Neuronal stem cell (in vitro differentiated cells): ENCODE data around the gene DMD.
A peak's percentile ranks its signal among the peaks of the same experiment; 100 is the strongest.

ENCODE experiments used
- DNase-seq: peaks from one replicate; pipeline ENCODE4 v3.0.0-alpha.2; 2013; ENCODE audit warnings: low spot score
- H2AFZ ChIP-seq: one replicate; pipeline ENCODE4 v1.6.1; 2013; ENCODE audit warnings: mild to moderate bottlenecking, low read length, inconsistent platforms
- H2AK5ac ChIP-seq: 2 replicates; pipeline ENCODE4 v1.6.1; 2013; ENCODE audit warnings: low read depth, mild to moderate bottlenecking, inconsistent platforms, low read length, moderate library complexity, mixed read lengths
- H2BK120ac ChIP-seq: 2 replicates; pipeline ENCODE4 v1.6.1; 2013; ENCODE audit warnings: low read depth, mild to moderate bottlenecking, inconsistent platforms, low read length, moderate library complexity, mixed read lengths
- H2BK12ac ChIP-seq: one replicate; pipeline ENCODE4 v1.6.1; 2013; ENCODE audit warnings: low read length, inconsistent platforms
- H2BK15ac ChIP-seq: 2 replicates; pipeline ENCODE4 v1.6.1; 2013; ENCODE audit warnings: mild to moderate bottlenecking, low read length, inconsistent platforms, mixed read lengths
- H2BK5ac ChIP-seq: one replicate; pipeline ENCODE4 v1.6.1; 2013; ENCODE audit warnings: inconsistent platforms, mild to moderate bottlenecking, low read length, moderate library complexity
- H3K14ac ChIP-seq: one replicate; pipeline ENCODE4 v1.6.1; 2013; ENCODE audit warnings: low read length, inconsistent platforms
- H3K18ac ChIP-seq: 2 replicates; pipeline ENCODE4 v1.6.1; 2013; ENCODE audit warnings: low read length, inconsistent platforms
- H3K23ac ChIP-seq: 2 replicates; pipeline ENCODE4 v1.6.1; 2013; ENCODE audit warnings: low read depth, mild to moderate bottlenecking, mixed read lengths, low read length, inconsistent platforms; ENCODE audit not compliant: poor library complexity
- H3K27ac ChIP-seq: replicated peaks from 3 replicates; pipeline ENCODE4 v1.5.1; 2013; ENCODE audit warnings: low read length, inconsistent platforms
- H3K27me3 ChIP-seq, 3 experiments: 2 replicates each; pipeline ENCODE4 v1.6.1; 2013; ENCODE audit warnings: low read length in 3 of 3, mild to moderate bottlenecking in 2 of 3, inconsistent platforms in 1 of 3, low read depth in 1 of 3, mixed read lengths in 1 of 3, moderate library complexity in 1 of 3; ENCODE audit not compliant: control insufficient read depth in 3 of 3, insufficient read depth in 3 of 3
- H3K36me3 ChIP-seq, 2 donors: replicated peaks in 1 of 2; 2 replicates each; pipeline ENCODE4 v1.6.1; 2013; ENCODE audit warnings: low read length in 2 of 2; ENCODE audit not compliant: control insufficient read depth in 2 of 2, insufficient read depth in 2 of 2
- H3K4ac ChIP-seq: 2 replicates; pipeline ENCODE4 v1.6.1; 2013; ENCODE audit warnings: inconsistent platforms, mild to moderate bottlenecking, low read length, moderate library complexity
- H3K4me1 ChIP-seq, 2 donors: 1 replicate in 1 of 2; 2 replicates in 1 of 2; pipeline ENCODE4 v1.6.1; 2013; ENCODE audit warnings: low read length in 2 of 2, low read depth in 1 of 2; ENCODE audit not compliant: control insufficient read depth in 2 of 2, insufficient read depth in 1 of 2
- H3K4me2 ChIP-seq: one replicate; pipeline ENCODE4 v1.6.1; 2013; ENCODE audit warnings: mild to moderate bottlenecking, low read length, inconsistent platforms; ENCODE audit not compliant: insufficient read depth, poor library complexity, severe bottlenecking
- H3K4me3 ChIP-seq, 2 donors: 2 replicates each; pipeline ENCODE4 v1.5.1; 2013; ENCODE audit warnings: low read length in 2 of 2, mild to moderate bottlenecking in 2 of 2, inconsistent platforms in 1 of 2, moderate library complexity in 1 of 2
- H3K79me1 ChIP-seq: one replicate; pipeline ENCODE4 v1.6.1; 2013; ENCODE audit warnings: low read depth, mild to moderate bottlenecking, inconsistent platforms, low read length, moderate library complexity
- H3K9ac ChIP-seq: one replicate; pipeline ENCODE4 v1.6.1; 2013; ENCODE audit warnings: mild to moderate bottlenecking, low read depth, low read length, inconsistent platforms; ENCODE audit not compliant: poor library complexity
- H3K9me3 ChIP-seq, 2 donors: replicated peaks in 1 of 2; 2 replicates each; pipeline versions ENCODE3 to v1.6.1; 2013; ENCODE audit warnings: low read length in 2 of 2, mild to moderate bottlenecking in 2 of 2, inconsistent platforms in 1 of 2, low read depth in 1 of 2, mixed read lengths in 1 of 2, moderate library complexity in 1 of 2; ENCODE audit not compliant: control insufficient read depth in 2 of 2, insufficient read depth in 1 of 2
- H4K8ac ChIP-seq: one replicate; pipeline ENCODE4 v1.6.1; 2013; ENCODE audit warnings: low read depth, mild to moderate bottlenecking, inconsistent platforms, low read length, moderate library complexity
- H4K91ac ChIP-seq: one replicate; pipeline ENCODE4 v1.6.1; 2013; ENCODE audit warnings: low read length, low read depth, mild to moderate bottlenecking, inconsistent platforms; ENCODE audit not compliant: poor library complexity
- WGBS, 2 donors: extraction: QIAGEN DNeasy Blood & Tissue Kit; methylation state at CpG; one replicate each; pipeline ENCODE4 v1.1.7; 2013; ENCODE audit warnings: missing lambda C conversion rate in 2 of 2, mixed read lengths in 1 of 2; ENCODE audit not compliant: insufficient read length in 2 of 2, insufficient replicate concordance in 1 of 2; ENCODE audit errors: extremely low coverage in 2 of 2; 5-methylcytosine and 5-hydroxymethylcytosine counted together

Gene DMD

DNA sequence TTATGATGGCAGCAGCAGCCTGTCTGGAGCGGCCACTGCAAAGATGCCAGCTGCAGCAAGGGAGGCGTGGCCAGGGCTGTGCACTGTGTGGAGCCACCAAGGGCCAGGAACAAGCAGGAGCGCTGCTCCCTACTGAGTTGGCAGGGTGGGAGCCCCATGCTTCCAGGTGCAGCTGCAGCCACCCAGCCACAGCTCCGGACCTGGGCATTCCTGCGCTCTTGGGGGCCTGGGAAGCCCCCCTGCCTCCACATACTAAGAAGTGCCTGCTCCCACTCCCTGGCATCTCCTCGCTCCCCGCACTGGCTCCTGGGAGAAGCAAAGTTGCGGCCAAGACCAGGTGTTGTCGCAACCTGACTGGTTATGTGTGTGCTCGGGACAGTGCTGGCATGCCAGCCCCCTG, 619.8 kb downstream of the DMD start:
- Histone ChIP-seq H2BK5ac (no peak overlapping the region), H3K23ac (no peak overlapping the region), H3K9ac (no peak overlapping the region), H3K4me1 (no peaks in the 10 kb centered on the region), H2BK12ac (no peak overlapping the region), H3K9me3 (no peaks in the 10 kb centered on the region), H3K18ac (no peak overlapping the region), H3K4me2 (no peak overlapping the region), H2AK5ac (no peak overlapping the region), H3K4ac (no peak overlapping the region), H3K4me3 (no peak overlapping the region), H3K79me1 (no peaks in the 10 kb centered on the region), H2BK120ac (no peak overlapping the region), H2AFZ (no peak overlapping the region), H3K14ac (peak overlapping the region; percentile 8), H3K27me3 (no peaks in the 10 kb centered on the region), H3K27ac (no peak overlapping the region), H4K8ac (no peak overlapping the region), H4K91ac (no peak overlapping the region), H2BK15ac (no peak overlapping the region), H3K36me3 (no peaks in the 10 kb centered on the region)
- no peak for DNase-seq
- WGBS, 2 donors = no CpG with 5 or more reads among the region's 10 CpGs

DNA sequence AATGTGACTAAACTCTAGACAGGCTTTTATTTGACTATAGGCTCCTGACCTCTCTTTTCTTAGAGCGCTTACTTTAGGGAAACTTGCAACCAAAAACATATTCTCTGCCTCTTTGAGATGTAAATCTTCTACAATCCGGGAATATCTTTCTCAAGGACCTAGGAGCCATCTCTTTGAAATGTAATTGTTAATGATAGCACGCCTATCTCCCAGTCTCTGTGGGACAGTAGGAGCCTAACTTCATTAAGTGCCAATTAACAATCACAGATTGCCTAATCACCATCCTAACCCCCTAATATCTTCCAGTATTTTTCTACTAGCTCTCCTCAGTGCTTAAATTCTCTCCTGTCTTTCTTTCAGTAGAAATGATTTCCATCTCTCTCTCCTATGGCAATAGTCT, 628.6 kb downstream of the DMD start:
- DNase-seq = no peak
- Histone ChIP-seq H2BK120ac (no peak overlapping the region), H3K27me3 (no peaks in the 10 kb centered on the region), H3K23ac (no peak overlapping the region), H2BK15ac (no peak overlapping the region), H3K4me1 (no peaks in the 10 kb centered on the region), H3K14ac (no peak overlapping the region), H2BK5ac (no peak overlapping the region), H3K27ac (no peak overlapping the region), H3K9me3 (no peaks in the 10 kb centered on the region), H3K9ac (no peak overlapping the region), H3K4me3 (no peak overlapping the region), H3K4ac (no peak overlapping the region), H2AFZ (no peak overlapping the region), H3K4me2 (no peak overlapping the region), H4K8ac (no peak overlapping the region), H4K91ac (no peak overlapping the region), H2AK5ac (no peak overlapping the region), H3K36me3 (no peaks in the 10 kb centered on the region), H3K79me1 (no peaks in the 10 kb centered on the region), H3K18ac (no peak overlapping the region), H2BK12ac (no peak overlapping the region)
- WGBS, 2 donors = no CpG with 5 or more reads among the region's 3 CpGs

DNA sequence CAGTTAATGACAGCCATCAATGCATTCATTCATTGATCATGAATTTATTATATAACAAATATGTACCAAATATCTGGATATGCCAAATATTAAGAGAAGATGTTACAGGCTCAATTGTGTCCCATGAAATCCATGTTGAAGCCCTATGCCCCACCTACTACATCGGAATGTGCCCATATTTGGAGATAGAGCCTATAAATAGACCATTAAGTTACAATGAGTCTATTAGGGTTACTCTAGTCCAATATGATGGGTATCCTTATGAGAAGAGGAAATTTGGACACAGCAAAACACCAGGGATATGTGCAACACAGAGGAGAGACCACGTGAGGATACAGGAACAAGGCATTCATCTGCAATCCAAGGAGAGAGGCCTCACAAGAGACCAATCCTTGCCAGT, 634.5 kb downstream of the DMD start:
- Histone ChIP-seq H2BK120ac (no peak overlapping the region), H3K4me3 (no peak overlapping the region), H2BK5ac (no peak overlapping the region), H3K23ac (no peak overlapping the region), H2BK15ac (no peak overlapping the region), H3K4me1 (no peaks in the 10 kb centered on the region), H3K4me2 (no peak overlapping the region), H2BK12ac (no peak overlapping the region), H3K4ac (no peak overlapping the region), H3K36me3 (no peaks in the 10 kb centered on the region), H3K79me1 (no peaks in the 10 kb centered on the region), H3K14ac (no peak overlapping the region), H3K9ac (no peak overlapping the region), H4K8ac (no peak overlapping the region), H4K91ac (no peak overlapping the region), H3K9me3 (no peaks in the 10 kb centered on the region), H3K18ac (no peak overlapping the region), H2AK5ac (no peak overlapping the region), H3K27me3 (no peaks in the 10 kb centered on the region), H3K27ac (no peak overlapping the region), H2AFZ (no peak overlapping the region)
- WGBS, 2 donors = no CpG with 5 or more reads among the region's 2 CpGs
- no peak for DNase-seq

GRCh38 chrX:32572644-32573043, 638.7 kb downstream of the DMD start:
- Histone ChIP-seq H3K14ac (no peak overlapping the region), H3K18ac (no peak overlapping the region), H3K79me1 (no peaks in the 10 kb centered on the region), H3K4me3 (no peak overlapping the region), H3K9me3 (no peaks in the 10 kb centered on the region), H3K27me3 (no peaks in the 10 kb centered on the region), H3K27ac (no peak overlapping the region), H4K91ac (no peak overlapping the region), H3K4me2 (no peak overlapping the region), H3K9ac (no peak overlapping the region), H2BK120ac (no peak overlapping the region), H2AK5ac (no peak overlapping the region), H3K23ac (no peak overlapping the region), H2BK15ac (no peak overlapping the region), H4K8ac (no peak overlapping the region), H2AFZ (no peak overlapping the region), H2BK12ac (no peak overlapping the region), H2BK5ac (no peak overlapping the region), H3K4me1 (no peaks in the 10 kb centered on the region), H3K4ac (no peak overlapping the region), H3K36me3 (no peaks in the 10 kb centered on the region)
- WGBS, 2 donors = no CpG with 5 or more reads among the region's 2 CpGs
- DNase-seq = no peak
